Stomach (tissue), 9 donors: ENCODE measurements around the gene ATP2A2. TPM values are rescaled to one million over a fixed set of nuclear protein-coding genes. Genes with fewer than 3 reads are reported as not detected.
A peak's percentile ranks its signal among the peaks of the same experiment; 100 is the strongest.

Experiments used
- DNase-seq, 2 donors: peaks; one replicate each; pipeline versions ENCODE4 v3.0.0 to v3.0.0-alpha.2; 2013 to 2019
- H3K27ac ChIP-seq, 5 donors: fragments of 200-600 bp in 4 of 5; sonication (generic) in 4 of 5; one replicate each; pipeline ENCODE4 v1.5.1; 2013 to 2019; ENCODE audit warnings: mild to moderate bottlenecking in 1 of 5, moderate library complexity in 1 of 5
- H3K27me3 ChIP-seq, 3 donors: fragments of 200-600 bp; sonication (generic); one replicate each; pipeline ENCODE4 v1.5.1; 2017 to 2019; ENCODE audit warnings: mixed run types in 1 of 3
- H3K36me3 ChIP-seq, 4 donors: fragments of 200-600 bp; sonication (generic); 1 replicate in 3 of 4; 2 replicates in 1 of 4; pipeline ENCODE4 v1.5.1; 2016 to 2019
- H3K4me1 ChIP-seq, 4 donors: fragments of 200-600 bp; sonication (generic); one replicate each; pipeline ENCODE4 v1.5.1; 2016 to 2019
- H3K4me3 ChIP-seq, 4 donors: fragments of 200-600 bp; sonication (generic) in 3 of 4; one replicate each; pipeline ENCODE4 v1.5.1; 2016 to 2019; ENCODE audit warnings: mild to moderate bottlenecking in 1 of 4
- H3K9me3 ChIP-seq, 4 donors: fragments of 200-600 bp; sonication (generic); one replicate each; pipeline ENCODE4 v1.5.1; 2016 to 2019
- CTCF ChIP-seq, 7 experiments: fragments of 450-650 bp in 4 of 7; fragments of 200-600 bp in 3 of 7; sonication (generic) in 3 of 7; IDR thresholded peaks; one replicate each; pipeline ENCODE4 v1.5.1; 2016 to 2019; ENCODE audit warnings: antibody characterized with exemption in 7 of 7, control low read depth in 2 of 7, mild to moderate bottlenecking in 1 of 7
- EP300 ChIP-seq: sonication (generic); formaldehyde crosslinking; IDR thresholded peaks from one replicate; pipeline ENCODE4 v1.6.1; 2017; ENCODE audit warnings: antibody characterized with exemption
- POLR2A ChIP-seq, 4 donors: fragments of 450-650 bp; IDR thresholded peaks; one replicate each; pipeline ENCODE4 v1.6.1; 2016; ENCODE audit warnings: antibody characterized with exemption in 4 of 4, control low read depth in 2 of 4, mild to moderate bottlenecking in 1 of 4, moderate library complexity in 1 of 4
- POLR2AphosphoS5 ChIP-seq, 3 donors: sonication (generic); formaldehyde crosslinking; IDR thresholded peaks; one replicate each; pipeline ENCODE4 v1.6.1; 2016; ENCODE audit warnings: antibody characterized with exemption in 3 of 3
- WGBS, 5 donors: extraction: QIAGEN DNeasy Blood & Tissue Kit in 3 of 5; methylation state at CpG; one replicate each; pipeline versions ENCODE4 v1.1.5 to v1.1.7; 2013 to 2018; 5-methylcytosine and 5-hydroxymethylcytosine counted together
- intact Hi-C: fragments of 100-400 bp; cut with DNase I; formaldehyde crosslinking; loops from one replicate; pipeline ENCODE4 v1.15.1; 2023; ENCODE audit warnings: low total_unique reads
- polyA plus RNA-seq, 3 donors: library from polyadenylated mRNA; stranded (reverse); fragments of 200-250 nt; gene quantifications; one replicate each; pipeline ENCODE4 v1.2.3, GENCODE V29; 2013
- total RNA-seq, 5 donors: library from RNA; depleted of rRNA; stranded (reverse); fragments of >200 nt; gene quantifications; one replicate each; pipeline versions ENCODE4 v1.1.0 to v1.2.3, GENCODE V29; 2014 to 2016
- donor health status: healthy with polysubstance abuse.
- donor health status: Bipolar disorder and iron deficiency.
- donor health status: healthy.

Gene ATP2A2
- total and polyA plus RNA-seq, 8 donors: 14.1 to 202 (median 104) TPM

GRCh38 chr12:110248096-110248447, 33.0 kb upstream of the ATP2A2 start:
- peaks cover 45 to 62% (median 52%) of the 10 kb centered on the region in 4 donors for H3K4me1 ChIP-seq
- TF ChIP-seq CTCF (IDR thresholded peaks at IDR 0.05): no peak
- no peak for TF ChIP-seq POLR2A (IDR thresholded peaks at IDR 0.05)
- TF ChIP-seq POLR2AphosphoS5 (IDR thresholded peaks at IDR 0.05): no peak
- no peak for TF ChIP-seq EP300
- no peak overlapping the region for H3K4me3 ChIP-seq
- H3K27me3 ChIP-seq: no peaks in the 10 kb centered on the region
- no peaks in the 10 kb centered on the region for H3K9me3 ChIP-seq
- peaks cover 0 to 10% (median under 1%) of the 10 kb centered on the region in 4 donors for H3K36me3 ChIP-seq
- intact Hi-C loops: no loop called here
- peak in 1 of 2 donors; percentile 41 for DNase-seq
- peak overlapping the region; percentile 71 to 84 (median 81) for H3K27ac ChIP-seq
- 36 to 57% (median 40%) methylated on average over 4 of the region's 4 CpGs for WGBS, 5 donors

- intact Hi-C loops: no loop called here
- Histone ChIP-seq H3K27me3 (no peaks in the 10 kb centered on the region), H3K9me3 (no peaks in the 10 kb centered on the region), H3K27ac (peak overlapping the region; percentile 37 to 84 (median 78)), H3K36me3 (peaks cover 0 to 10% (median 0%) of the 10 kb centered on the region in 4 donors), H3K4me3 (no peak overlapping the region), H3K4me1 (peaks cover 53 to 72% (median 60%) of the 10 kb centered on the region in 4 donors)
- peak in 1 of 2 donors; percentile 65 for DNase-seq
- 33 to 51% (median 47%) methylated on average over 4 of the region's 4 CpGs for WGBS, 5 donors
- TF ChIP-seq POLR2AphosphoS5 (IDR thresholded peaks at IDR 0.05) (peak in 2 of 3 donors; percentile 12 to 18), EP300 (no peak)
These were observed 31.9 kb upstream of the ATP2A2 start for GRCh38 chr12:110249105-110249504.

- WGBS, 5 donors: 53 to 76% (median 64%) methylated on average over 6 to 7 of the region's 7 CpGs
- H3K27ac ChIP-seq: peak overlapping the region; percentile 2 to 84 (median 78)
- TF ChIP-seq CTCF (IDR thresholded peaks at IDR 0.05): no peak
- no peak for TF ChIP-seq POLR2A (IDR thresholded peaks at IDR 0.05)
- TF ChIP-seq EP300: no peak
- no peak for TF ChIP-seq POLR2AphosphoS5 (IDR thresholded peaks at IDR 0.05)
- H3K9me3 ChIP-seq: no peaks in the 10 kb centered on the region
- H3K27me3 ChIP-seq: no peaks in the 10 kb centered on the region
- intact Hi-C loops: no loop called here
- H3K36me3 ChIP-seq: peaks cover 0 to 10% (median 0%) of the 10 kb centered on the region in 4 donors
- peak; percentile 39 to 45 for DNase-seq
- peaks cover 53 to 72% (median 60%) of the 10 kb centered on the region in 4 donors for H3K4me1 ChIP-seq
- no peak overlapping the region for H3K4me3 ChIP-seq
These were observed 31.3 kb upstream of the ATP2A2 start for GRCh38 chr12:110249716-110250225.

- Histone ChIP-seq H3K4me3 (no peak overlapping the region), H3K36me3 (no peaks in the 10 kb centered on the region), H3K27ac (no peak overlapping the region), H3K27me3 (no peaks in the 10 kb centered on the region), H3K4me1 (peaks cover 53 to 60% (median 56%) of the 10 kb centered on the region in 4 donors), H3K9me3 (no peaks in the 10 kb centered on the region)
- WGBS, 5 donors: 85 to 92% (median 89%) methylated on average over 7 of the region's 7 CpGs
- no peak for DNase-seq
- no peak for TF ChIP-seq CTCF (IDR thresholded peaks at IDR 0.05)
- TF ChIP-seq EP300: no peak
- no peak for TF ChIP-seq POLR2AphosphoS5 (IDR thresholded peaks at IDR 0.05)
- no peak for TF ChIP-seq POLR2A (IDR thresholded peaks at IDR 0.05)
- intact Hi-C loops: no loop called here
These were observed 29.7 kb upstream of the ATP2A2 start for GRCh38 chr12:110251381-110251780.

GRCh38 chr12:110252716-110253115, 28.3 kb upstream of the ATP2A2 start:
- H3K4me1 ChIP-seq: peaks cover 39 to 58% (median 43%) of the 10 kb centered on the region in 4 donors
- peak overlapping the region; percentile 37 to 68 (median 54) for H3K27ac ChIP-seq
- intact Hi-C loops: no loop called here
- no peaks in the 10 kb centered on the region for H3K9me3 ChIP-seq
- DNase-seq: no peak
- no peaks in the 10 kb centered on the region for H3K36me3 ChIP-seq
- no peak overlapping the region for H3K4me3 ChIP-seq
- TF ChIP-seq CTCF (IDR thresholded peaks at IDR 0.05) (no peak), POLR2AphosphoS5 (IDR thresholded peaks at IDR 0.05) (no peak), EP300 (no peak), POLR2A (IDR thresholded peaks at IDR 0.05) (no peak)
- WGBS, 5 donors: 41 to 73% (median 59%) methylated on average over 8 to 9 of the region's 9 CpGs
- no peaks in the 10 kb centered on the region for H3K27me3 ChIP-seq
